Lower leg skin (tissue), 4 donors: ENCODE data around the gene NUCB2. TPM values are rescaled to one million over a fixed set of nuclear protein-coding genes. Genes with fewer than 3 reads are reported as not detected.

ENCODE experiments used
- DNase-seq, 2 donors: peaks; one replicate each; pipeline ENCODE4 v3.0.0-alpha.2; 2019; ENCODE audit warnings: low spot score in 2 of 2
- H3K4me3 ChIP-seq: fragments of 200-600 bp; sonication (generic); 2 replicates; pipeline ENCODE4 v1.5.1; 2017; ENCODE audit warnings: mild to moderate bottlenecking, low read depth; ENCODE audit not compliant: poor library complexity, severe bottlenecking
- CTCF ChIP-seq, 3 donors: fragments of 450-650 bp; IDR thresholded peaks; one replicate each; pipeline ENCODE4 v1.5.1; 2016; ENCODE audit warnings: antibody characterized with exemption in 3 of 3, mild to moderate bottlenecking in 3 of 3, moderate library complexity in 2 of 3
- POLR2A ChIP-seq, 2 donors: fragments of 450-650 bp; IDR thresholded peaks; one replicate each; pipeline ENCODE4 v1.6.1; 2016 to 2017; ENCODE audit warnings: antibody characterized with exemption in 2 of 2, mild to moderate bottlenecking in 1 of 2, moderate library complexity in 1 of 2
- WGBS, 2 donors: methylation state at CpG; one replicate each; pipeline ENCODE4 v1.1.5; 2018; 5-methylcytosine and 5-hydroxymethylcytosine counted together
- intact Hi-C: fragments of 100-400 bp; cut with DNase I; formaldehyde crosslinking; loops from one replicate; pipeline ENCODE4 v1.15.0; 2023; ENCODE audit warnings: low total_unique reads
- total RNA-seq, 4 donors: library from RNA; depleted of rRNA; stranded (reverse); fragments of >200 nt; gene quantifications; one replicate each; pipeline ENCODE4 v1.1.0, GENCODE V29; 2016

The NUCB2 gene
- total RNA-seq, 4 donors from 2014 or later = 13.1 to 27.1 (median 17.9) TPM

GRCh38 chr11:17328871-17329494 is 52.4 kb downstream of the NUCB2 start:
- DNase-seq = no peak
- WGBS, 2 donors = 94 to 98% methylated on average over 5 of the region's 5 CpGs
- intact Hi-C loops = no loop called here
- no peak overlapping the region for H3K4me3 ChIP-seq
- no peak for TF ChIP-seq POLR2A (IDR thresholded peaks at IDR 0.05)
- TF ChIP-seq CTCF (IDR thresholded peaks at IDR 0.05) = no peak

GRCh38 chr11:17331669-17332068 is 55.1 kb downstream of the NUCB2 start:
- no peak overlapping the region for H3K4me3 ChIP-seq
- 54 to 55% methylated on average over 2 of the region's 2 CpGs for WGBS, 2 donors
- DNase-seq = no peak
- TF ChIP-seq POLR2A (IDR thresholded peaks at IDR 0.05) (no peak), CTCF (IDR thresholded peaks at IDR 0.05) (no peak)
- intact Hi-C loops = no loop called here

GRCh38 chr11:17333799-17334586 is 57.5 kb downstream of the NUCB2 start:
- intact Hi-C loops = no loop called here
- TF ChIP-seq CTCF (IDR thresholded peaks at IDR 0.05) = no peak
- TF ChIP-seq POLR2A (IDR thresholded peaks at IDR 0.05) = no peak
- WGBS, 2 donors = 82 to 86% methylated on average over 4 of the region's 4 CpGs
- DNase-seq = no peak
- no peak overlapping the region for H3K4me3 ChIP-seq

GRCh38 chr11:17343257-17343656 is 66.7 kb downstream of the NUCB2 start:
- no peak for DNase-seq
- TF ChIP-seq POLR2A (IDR thresholded peaks at IDR 0.05) (no peak), CTCF (IDR thresholded peaks at IDR 0.05) (no peak)
- WGBS, 2 donors = 96 to 100% methylated on average over 2 of the region's 2 CpGs
- intact Hi-C loops = no loop called here
- no peak overlapping the region for H3K4me3 ChIP-seq

- intact Hi-C loops = no loop called here
- 30 to 36% methylated on average over 1 of the region's 1 CpG for WGBS, 2 donors
- H3K4me3 ChIP-seq = no peak overlapping the region
- no peak for DNase-seq
- TF ChIP-seq POLR2A (IDR thresholded peaks at IDR 0.05) (no peak), CTCF (IDR thresholded peaks at IDR 0.05) (no peak)
These were observed 67.4 kb downstream of the NUCB2 start for GRCh38 chr11:17343907-17344306.
